Pancreas (tissue), 10 donors: ENCODE data around the gene UNC5B. TPM values are rescaled to one million over a fixed set of nuclear protein-coding genes. Genes with fewer than 3 reads are reported as not detected.

Source experiments
- ATAC-seq, 4 donors: fragments of 200-7000 bp; cut with Tn5 transposase; one replicate each; pipeline versions ENCODE4 v1.8.0 to v1.9.1; 2020; ENCODE audit warnings: mild to moderate bottlenecking in 4 of 4, moderate library complexity in 4 of 4
- DNase-seq, 6 donors: peaks; one replicate each; pipeline ENCODE4 v3.0.0-alpha.2; 2020
- FAIRE-seq: peaks from 2 replicates; lab custom pipeline; 2012; peaks lifted over from hg19 to GRCh38; lab: Jason Lieb, UNC
- H3K27ac ChIP-seq, 4 donors: fragments of 200-600 bp; sonication (generic); 1 replicate in 3 of 4; 2 replicates in 1 of 4; pipeline versions ENCODE4 v1.5.0 to v1.8.0; 2020
- H3K27me3 ChIP-seq, 4 donors: fragments of 200-600 bp; one replicate each; pipeline ENCODE4 v1.8.0; 2021
- H3K36me3 ChIP-seq, 3 donors: fragments of 200-600 bp; sonication (generic) in 1 of 3; one replicate each; pipeline versions ENCODE4 v1.5.0 to v1.8.0; 2020 to 2021
- H3K4me1 ChIP-seq, 3 donors: fragments of 200-600 bp; one replicate each; pipeline ENCODE4 v1.8.0; 2021
- H3K4me3 ChIP-seq, 4 donors: fragments of 200-600 bp; sonication (generic) in 2 of 4; one replicate each; pipeline versions ENCODE4 v1.5.0 to v1.8.0; 2020 to 2021
- H3K9me3 ChIP-seq, 4 donors: fragments of 200-600 bp; one replicate each; pipeline ENCODE4 v1.8.0; 2021
- WGBS, 2 donors: extraction: QIAGEN DNeasy Blood & Tissue Kit; methylation state at CpG; one replicate each; pipeline ENCODE4 v1.1.7; 2013; 5-methylcytosine and 5-hydroxymethylcytosine counted together
- intact Hi-C, 3 donors: fragments of 100-400 bp; cut with DNase I; formaldehyde crosslinking; loops; one replicate each; pipeline versions ENCODE4 v1.11.1 to v1.14.2; 2022
- polyA plus RNA-seq, 2 donors: library from polyadenylated mRNA; stranded (reverse); fragments of 200-250 nt; gene quantifications; one replicate each; pipeline ENCODE4 v1.2.3, GENCODE V29; 2013
- total RNA-seq, 6 donors: library from RNA; stranded (reverse); fragmentation: NEBNext Ultra II Directional in 4 of 6; extraction: Animal tissue kit (Norgen Biotek cat#: 25700) in 4 of 6; gene quantifications; one replicate each; pipeline versions ENCODE4 v1.2.1 to v1.2.4, GENCODE V29; 2021 to 2023
- TF ChIP-seq, protein P1 (sequence below), 4 donors: fragments of 200-600 bp; sonication (generic) in 3 of 4; IDR thresholded peaks; one replicate each; pipeline versions ENCODE4 v1.5.0 to v1.8.0; 2021; ENCODE audit warnings: antibody characterized with exemption in 4 of 4
- donor health status: healthy with polysubstance abuse.
- donor health status: DM: no; HTN: no; CAD: no; lungs with moderate emphysema.
- donor health status: DM: no; HTN: no; CAD: no.
- donor health status: control.
- donor health status: control.
- donor health status: Bipolar disorder and iron deficiency.
- donor health status: DM: yes; HTN: yes; CAD: no.
- donor health status: DM: no; HTN: no; CAD: no.
- donor health status: DM: no; HTN: no; CAD: no.
- donor health status: DM: yes; HTN: yes; CAD: no.

Gene UNC5B
- total and polyA plus RNA-seq, 8 donors: 2.4 to 7.7 (median 4.2) TPM

DNA sequence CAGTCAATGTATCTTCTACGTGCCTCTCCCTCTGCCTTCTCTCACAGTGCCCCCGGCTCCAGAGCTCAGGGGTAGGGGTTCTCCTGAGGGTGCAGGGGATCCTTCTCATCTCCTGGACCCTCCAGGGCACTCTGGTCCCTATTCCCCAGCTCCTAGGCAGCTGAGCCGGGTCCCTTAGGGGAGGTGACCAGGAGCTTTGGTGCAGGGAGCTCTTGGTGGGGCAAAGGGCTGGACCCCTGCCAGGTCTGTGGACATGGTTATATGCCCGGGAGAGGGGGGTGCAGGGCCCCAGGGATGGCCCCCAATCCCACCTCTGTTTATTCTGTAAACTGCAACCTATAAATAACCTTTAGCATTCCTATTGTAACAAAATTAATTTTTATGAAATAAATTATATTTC is 90.1 kb downstream of the UNC5B start:
- H3K36me3 ChIP-seq: no peaks in the 10 kb centered on the region
- peak in 1 of 6 donors; percentile 73 for DNase-seq
- H3K4me1 ChIP-seq: no peaks in the 10 kb centered on the region
- no peak overlapping the region for H3K27ac ChIP-seq
- TF ChIP-seq, protein P1, sequence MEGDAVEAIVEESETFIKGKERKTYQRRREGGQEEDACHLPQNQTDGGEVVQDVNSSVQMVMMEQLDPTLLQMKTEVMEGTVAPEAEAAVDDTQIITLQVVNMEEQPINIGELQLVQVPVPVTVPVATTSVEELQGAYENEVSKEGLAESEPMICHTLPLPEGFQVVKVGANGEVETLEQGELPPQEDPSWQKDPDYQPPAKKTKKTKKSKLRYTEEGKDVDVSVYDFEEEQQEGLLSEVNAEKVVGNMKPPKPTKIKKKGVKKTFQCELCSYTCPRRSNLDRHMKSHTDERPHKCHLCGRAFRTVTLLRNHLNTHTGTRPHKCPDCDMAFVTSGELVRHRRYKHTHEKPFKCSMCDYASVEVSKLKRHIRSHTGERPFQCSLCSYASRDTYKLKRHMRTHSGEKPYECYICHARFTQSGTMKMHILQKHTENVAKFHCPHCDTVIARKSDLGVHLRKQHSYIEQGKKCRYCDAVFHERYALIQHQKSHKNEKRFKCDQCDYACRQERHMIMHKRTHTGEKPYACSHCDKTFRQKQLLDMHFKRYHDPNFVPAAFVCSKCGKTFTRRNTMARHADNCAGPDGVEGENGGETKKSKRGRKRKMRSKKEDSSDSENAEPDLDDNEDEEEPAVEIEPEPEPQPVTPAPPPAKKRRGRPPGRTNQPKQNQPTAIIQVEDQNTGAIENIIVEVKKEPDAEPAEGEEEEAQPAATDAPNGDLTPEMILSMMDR (IDR thresholded peaks at IDR 0.05): no peak
- no peak for ATAC-seq
- no peak overlapping the region for H3K4me3 ChIP-seq
- intact Hi-C loops: loop anchor here in 1 of 3 donors (10.0 kb wide), 1 partner anchor 402 kb away; no protein-coding TSS in a partner anchor
- no peaks in the 10 kb centered on the region for H3K9me3 ChIP-seq
- H3K27me3 ChIP-seq: no peaks in the 10 kb centered on the region
- WGBS, 2 donors: 58 to 60% methylated on average over 3 to 4 of the region's 4 CpGs
- no peak for FAIRE-seq

DNA sequence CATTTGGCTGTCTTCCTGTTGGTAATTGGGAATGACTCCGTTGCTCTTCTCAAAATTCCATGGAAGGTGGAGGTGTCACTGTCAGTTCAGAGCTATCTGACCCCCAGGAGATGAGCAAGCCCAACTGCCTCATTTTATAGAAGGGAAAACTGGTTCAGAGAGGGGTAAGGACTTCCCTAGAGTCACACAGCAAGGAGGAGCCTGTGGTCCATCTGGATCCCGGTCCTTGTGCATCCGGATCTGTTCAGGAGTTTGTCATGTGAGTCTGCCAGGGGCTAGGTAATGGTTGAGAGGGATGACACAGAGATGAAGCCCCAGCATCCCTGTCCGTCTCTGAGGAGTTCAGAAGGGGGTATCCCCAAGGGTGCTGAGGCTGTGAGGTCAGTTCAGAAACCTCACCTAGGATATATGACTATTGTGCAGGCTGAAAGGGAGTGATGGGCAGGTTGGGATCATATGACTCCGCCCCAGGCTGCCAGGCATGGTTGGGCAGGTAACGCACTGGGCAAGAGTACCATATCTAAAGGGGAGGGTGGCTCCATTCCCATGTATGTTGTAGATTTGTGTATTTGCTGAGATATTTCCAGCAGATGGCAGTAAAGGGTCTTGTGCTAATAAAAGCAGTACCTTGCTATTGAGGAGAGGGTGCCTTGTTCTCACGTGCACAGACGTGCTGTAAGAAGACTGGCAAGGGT is 90.7 kb downstream of the UNC5B start:
- no peaks in the 10 kb centered on the region for H3K27me3 ChIP-seq
- ATAC-seq (peak; percentile 53 to 75 (median 63)), FAIRE-seq (no peak), DNase-seq (peak in 1 of 6 donors; percentile 17)
- no peak overlapping the region for H3K27ac ChIP-seq
- no peaks in the 10 kb centered on the region for H3K36me3 ChIP-seq
- TF ChIP-seq, protein P1 (IDR thresholded peaks at IDR 0.05): peak; percentile 10 to 27 (median 24)
- intact Hi-C loops: loop anchor here in 1 of 3 donors (10.0 kb wide), 1 partner anchor 402 kb away; no protein-coding TSS in a partner anchor
- 46 to 48% methylated on average over 8 of the region's 8 CpGs for WGBS, 2 donors
- no peaks in the 10 kb centered on the region for H3K4me1 ChIP-seq
- H3K4me3 ChIP-seq: no peak overlapping the region
- H3K9me3 ChIP-seq: no peaks in the 10 kb centered on the region

DNA sequence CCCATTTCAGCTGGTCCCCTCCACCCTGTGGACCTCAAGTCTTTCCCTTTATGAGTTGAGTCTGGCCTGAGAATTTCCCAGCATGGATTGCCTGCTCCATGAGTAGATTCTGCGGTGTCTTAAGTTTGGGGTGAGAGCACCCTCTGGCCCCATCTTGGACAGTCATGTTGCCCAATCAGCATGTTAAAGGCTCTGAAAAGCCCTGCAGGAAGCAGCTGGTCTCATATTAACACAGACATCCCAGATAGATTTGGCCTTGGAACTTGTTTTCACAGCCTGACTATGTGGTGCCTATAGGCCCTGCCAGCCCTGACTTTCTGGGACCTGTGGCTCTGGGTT is 91.2 kb downstream of the UNC5B start:
- ATAC-seq (no peak), DNase-seq (no peak), FAIRE-seq (no peak)
- H3K4me1 ChIP-seq: no peaks in the 10 kb centered on the region
- H3K9me3 ChIP-seq: no peaks in the 10 kb centered on the region
- no peak overlapping the region for H3K27ac ChIP-seq
- H3K36me3 ChIP-seq: no peaks in the 10 kb centered on the region
- TF ChIP-seq, protein P1 (IDR thresholded peaks at IDR 0.05): peak in 1 of 4 donors; percentile 4
- WGBS, 2 donors: 41 to 55% methylated on average over 1 of the region's 1 CpG
- intact Hi-C loops: loop anchor here in 1 of 3 donors (10.0 kb wide), 1 partner anchor 401 kb away; no protein-coding TSS in a partner anchor
- H3K27me3 ChIP-seq: no peaks in the 10 kb centered on the region
- H3K4me3 ChIP-seq: no peak overlapping the region

DNA sequence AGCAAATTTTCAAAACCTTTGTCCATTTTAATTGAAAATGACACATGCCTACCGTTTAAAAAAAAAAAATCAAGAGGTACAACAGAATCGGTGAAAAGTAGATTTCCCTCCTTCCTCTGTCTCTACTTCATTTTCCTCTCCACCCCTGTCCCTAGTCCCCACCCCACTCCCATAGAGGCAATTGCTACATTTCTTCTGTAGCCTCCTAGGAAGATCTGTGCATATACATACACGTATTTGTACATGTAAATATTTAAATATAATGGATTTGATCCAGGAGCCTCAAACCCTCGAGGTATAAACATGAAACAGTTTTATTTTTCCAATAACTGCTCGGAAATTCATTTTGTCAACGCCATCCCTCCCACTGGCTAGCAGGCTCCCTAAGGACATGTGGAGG is 92.5 kb downstream of the UNC5B start:
- intact Hi-C loops: loop anchor here in 1 of 3 donors (10.0 kb wide), 1 partner anchor 400 kb away; no protein-coding TSS in a partner anchor
- H3K4me1 ChIP-seq: no peaks in the 10 kb centered on the region
- FAIRE-seq (no peak), DNase-seq (no peak), ATAC-seq (no peak)
- no peaks in the 10 kb centered on the region for H3K36me3 ChIP-seq
- no peaks in the 10 kb centered on the region for H3K27me3 ChIP-seq
- H3K9me3 ChIP-seq: no peaks in the 10 kb centered on the region
- H3K4me3 ChIP-seq: no peak overlapping the region
- H3K27ac ChIP-seq: no peak overlapping the region
- TF ChIP-seq, protein P1 (IDR thresholded peaks at IDR 0.05): no peak
- WGBS, 2 donors: 53 to 60% methylated on average over 6 of the region's 6 CpGs

DNA sequence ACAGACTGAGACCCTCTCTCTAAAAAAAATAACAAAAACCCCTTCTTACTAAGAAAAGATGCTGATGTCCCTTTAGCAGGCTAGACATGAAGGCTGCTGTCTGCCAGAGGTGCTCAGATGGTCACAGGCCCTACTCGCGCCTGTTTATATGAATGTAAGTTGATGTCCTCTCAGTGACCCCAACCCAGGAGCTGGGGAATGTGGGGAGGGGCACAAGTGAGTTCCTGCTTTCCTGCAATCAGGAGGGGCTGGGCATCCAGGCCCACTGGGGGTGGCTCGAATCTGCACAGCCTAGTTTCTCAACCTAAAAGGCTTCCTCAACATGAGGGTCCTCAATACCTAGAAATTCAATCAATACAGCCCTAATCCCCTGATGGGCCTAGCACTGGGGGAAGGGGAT is 94.6 kb downstream of the UNC5B start:
- Histone ChIP-seq H3K27me3 (no peaks in the 10 kb centered on the region), H3K36me3 (no peaks in the 10 kb centered on the region), H3K27ac (no peak overlapping the region), H3K4me3 (no peak overlapping the region), H3K9me3 (no peaks in the 10 kb centered on the region), H3K4me1 (no peaks in the 10 kb centered on the region)
- FAIRE-seq (no peak), ATAC-seq (no peak), DNase-seq (no peak)
- TF ChIP-seq, protein P1 (IDR thresholded peaks at IDR 0.05): no peak
- 78 to 80% methylated on average over 3 of the region's 3 CpGs for WGBS, 2 donors
- intact Hi-C loops: loop anchor here in 1 of 3 donors (10.0 kb wide), 1 partner anchor 398 kb away; no protein-coding TSS in a partner anchor
